GM13976 (cell line): Measurements from ENCODE around the gene WDR72.

ENCODE experiments used
- DNase-seq: peaks from one replicate; pipeline ENCODE4 v3.0.0; 2012; ENCODE audit warnings: low spot score
- in situ Hi-C: fragments of 300-500 bp; cut with MboI; formaldehyde crosslinking; loops from one replicate; pipeline ENCODE4 v1.12.0; 2022; ENCODE audit warnings: low sequenced_read_pairs, mixed read lengths, inconsistent platforms; ENCODE audit not compliant: unreplicated experiment
- TF ChIP-seq, protein P1 (sequence below): IDR thresholded peaks from 2 replicates; pipeline ENCODE4 v1.5.1; 2012; ENCODE audit warnings: borderline replicate concordance, mild to moderate bottlenecking; ENCODE audit not compliant: insufficient read depth; ENCODE audit errors: extremely low read depth, missing control alignments, control extremely low read depth

The WDR72 gene

GRCh38 chr15:53747501-53748068 is 11.9 kb downstream of the WDR72 start:
- in situ Hi-C loops = no loop called here
- TF ChIP-seq, protein P1, sequence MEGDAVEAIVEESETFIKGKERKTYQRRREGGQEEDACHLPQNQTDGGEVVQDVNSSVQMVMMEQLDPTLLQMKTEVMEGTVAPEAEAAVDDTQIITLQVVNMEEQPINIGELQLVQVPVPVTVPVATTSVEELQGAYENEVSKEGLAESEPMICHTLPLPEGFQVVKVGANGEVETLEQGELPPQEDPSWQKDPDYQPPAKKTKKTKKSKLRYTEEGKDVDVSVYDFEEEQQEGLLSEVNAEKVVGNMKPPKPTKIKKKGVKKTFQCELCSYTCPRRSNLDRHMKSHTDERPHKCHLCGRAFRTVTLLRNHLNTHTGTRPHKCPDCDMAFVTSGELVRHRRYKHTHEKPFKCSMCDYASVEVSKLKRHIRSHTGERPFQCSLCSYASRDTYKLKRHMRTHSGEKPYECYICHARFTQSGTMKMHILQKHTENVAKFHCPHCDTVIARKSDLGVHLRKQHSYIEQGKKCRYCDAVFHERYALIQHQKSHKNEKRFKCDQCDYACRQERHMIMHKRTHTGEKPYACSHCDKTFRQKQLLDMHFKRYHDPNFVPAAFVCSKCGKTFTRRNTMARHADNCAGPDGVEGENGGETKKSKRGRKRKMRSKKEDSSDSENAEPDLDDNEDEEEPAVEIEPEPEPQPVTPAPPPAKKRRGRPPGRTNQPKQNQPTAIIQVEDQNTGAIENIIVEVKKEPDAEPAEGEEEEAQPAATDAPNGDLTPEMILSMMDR = no peak
- no peak for DNase-seq

GRCh38 chr15:53746101-53746500 is 13.4 kb downstream of the WDR72 start:
- in situ Hi-C loops = no loop called here
- no peak for DNase-seq
- TF ChIP-seq, protein P1 = no peak

- TF ChIP-seq, protein P1 = no peak
- in situ Hi-C loops = no loop called here
- no peak for DNase-seq
Measured at GRCh38 chr15:53739651-53740050, 19.8 kb downstream of the WDR72 start.

DNA sequence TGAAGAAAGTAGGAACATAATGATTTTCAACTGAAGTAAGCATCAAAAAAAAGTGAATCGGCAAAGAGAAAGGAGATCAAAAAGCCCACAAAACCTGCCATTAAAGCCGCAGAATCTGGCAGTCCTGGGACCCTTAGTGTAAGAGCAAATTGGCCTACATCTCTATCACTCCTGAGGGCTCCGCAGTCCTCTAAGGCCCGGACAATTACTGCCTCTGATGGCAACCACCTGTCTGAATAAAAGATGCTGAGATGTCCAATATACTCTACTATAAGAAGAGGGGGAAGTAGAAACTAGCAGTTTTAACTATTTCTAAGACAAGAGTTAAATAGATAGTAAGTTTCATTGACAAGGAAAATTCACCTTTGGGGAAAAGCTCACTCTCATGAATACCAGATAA is 20.3 kb downstream of the WDR72 start:
- no peak for DNase-seq
- in situ Hi-C loops = no loop called here
- TF ChIP-seq, protein P1 = no peak

GRCh38 chr15:53721334-53722087 is 38.0 kb downstream of the WDR72 start:
- TF ChIP-seq, protein P1 = no peak
- in situ Hi-C loops = no loop called here
- DNase-seq = no peak

DNA sequence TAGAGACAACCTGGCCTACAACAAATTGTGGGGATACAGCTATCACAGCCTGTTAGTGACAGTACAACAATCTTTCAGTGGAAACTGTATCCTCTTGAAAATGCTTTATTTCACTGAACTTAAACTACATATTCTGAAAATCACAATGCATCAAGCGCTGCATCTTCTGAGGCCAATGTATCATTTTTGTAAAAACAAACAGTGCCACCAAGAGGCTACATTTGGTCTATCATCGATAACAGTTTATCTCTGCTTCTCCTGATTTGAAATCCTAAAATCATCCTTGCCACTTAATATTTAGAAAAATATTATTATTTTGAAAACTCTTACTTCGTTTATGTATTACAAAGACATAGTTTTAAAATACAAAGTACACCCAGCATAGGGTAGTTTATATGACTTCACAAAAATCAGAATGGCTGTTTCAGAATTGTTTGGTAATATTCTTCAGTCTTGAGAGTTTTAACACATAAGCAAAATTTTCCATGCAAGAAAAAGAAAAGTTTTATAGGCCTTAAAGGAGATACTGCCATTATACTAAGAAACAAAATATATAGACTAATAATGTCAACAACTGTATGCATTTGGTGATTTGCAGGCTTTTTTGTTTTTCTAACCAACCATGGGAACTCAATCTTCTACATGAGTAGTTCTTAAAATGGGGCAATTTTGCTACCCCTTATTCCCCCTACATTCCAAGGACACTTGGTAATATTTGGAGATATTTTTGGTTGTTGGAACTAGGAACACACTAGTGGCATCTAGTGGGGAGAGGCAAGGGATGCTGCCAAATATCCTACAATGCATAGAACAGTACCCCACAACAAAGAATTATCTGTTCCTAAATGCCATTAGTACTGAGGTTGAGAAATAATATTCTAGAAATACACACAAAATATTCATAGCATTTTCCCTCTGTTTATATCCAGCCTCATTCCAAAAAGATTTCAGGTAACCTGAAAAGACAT is 42.3 kb downstream of the WDR72 start:
- in situ Hi-C loops = no loop called here
- TF ChIP-seq, protein P1 = no peak

More for the DNA sequence above, 42.3 kb downstream of the WDR72 start:
- no peak for DNase-seq
